GM21825 (cell line): Measurements from ENCODE around the gene EYS.

Experiments
- ATAC-seq: cut with Tn5 transposase; IDR thresholded peaks from one replicate; pipeline ENCODE4 v1.9.1; 2021; ENCODE audit warnings: mild to moderate bottlenecking, moderate library complexity; ENCODE audit not compliant: unreplicated experiment

EYS gene

GRCh38 chr6:63671098-63671754, 2035.8 kb downstream of the EYS start:
- no peak for ATAC-seq
